Aorta (tissue), 5 donors: ENCODE data around the gene COQ2. TPM values are rescaled to one million over a fixed set of nuclear protein-coding genes. Genes with fewer than 3 reads are reported as not detected.

Source experiments
- ATAC-seq: fragments of 200-7000 bp; cut with Tn5 transposase; one replicate; pipeline ENCODE4 v1.9.1; 2022; ENCODE audit warnings: moderate library complexity; ENCODE audit not compliant: low FRiP score
- DNase-seq, 2 donors: peaks; one replicate each; pipeline ENCODE4 v3.0.0-alpha.2; 2020
- H3K27ac ChIP-seq, 2 donors: one replicate each; pipeline ENCODE4 v1.5.1; 2013; ENCODE audit warnings: low read length in 2 of 2, mild to moderate bottlenecking in 2 of 2, moderate library complexity in 2 of 2, control low read depth in 1 of 2, inconsistent platforms in 1 of 2, low read depth in 1 of 2
- H3K27me3 ChIP-seq, 2 donors: one replicate each; pipeline ENCODE4 v1.6.1; 2013; ENCODE audit warnings: control low read depth in 1 of 2, low read length in 1 of 2, mild to moderate bottlenecking in 1 of 2, moderate library complexity in 1 of 2; ENCODE audit not compliant: insufficient read depth in 2 of 2, control insufficient read depth in 1 of 2
- H3K36me3 ChIP-seq, 2 donors: one replicate each; pipeline ENCODE4 v1.6.1; 2013; ENCODE audit warnings: control low read depth in 1 of 2, low read length in 1 of 2, mild to moderate bottlenecking in 1 of 2; ENCODE audit not compliant: insufficient read depth in 2 of 2, control insufficient read depth in 1 of 2
- H3K4me1 ChIP-seq, 2 donors: one replicate each; pipeline ENCODE4 v1.6.1; 2013; ENCODE audit warnings: low read length in 2 of 2, control low read depth in 1 of 2, mild to moderate bottlenecking in 1 of 2, moderate library complexity in 1 of 2; ENCODE audit not compliant: insufficient read depth in 2 of 2, control insufficient read depth in 1 of 2
- H3K4me3 ChIP-seq, 2 donors: one replicate each; pipeline ENCODE4 v1.5.1; 2013; ENCODE audit warnings: low read length in 2 of 2, control low read depth in 1 of 2, mild to moderate bottlenecking in 1 of 2
- H3K9me3 ChIP-seq: one replicate; pipeline ENCODE4 v1.6.1; 2013; ENCODE audit warnings: mild to moderate bottlenecking, low read length; ENCODE audit not compliant: control insufficient read depth
- WGBS, 2 donors: extraction: QIAGEN DNeasy Blood & Tissue Kit; methylation state at CpG; one replicate each; pipeline ENCODE4 v1.1.7; 2013; 5-methylcytosine and 5-hydroxymethylcytosine counted together
- intact Hi-C, 2 donors: fragments of 100-400 bp; cut with DNase I; formaldehyde crosslinking; loops; one replicate each; pipeline versions ENCODE4 v1.14.2 to v1.15.0; 2022
- polyA plus RNA-seq, 2 donors: library from polyadenylated mRNA; stranded (reverse); fragments of 200-250 nt; gene quantifications; one replicate each; pipeline ENCODE4 v1.2.3, GENCODE V29; 2013
- total RNA-seq, 2 donors: library from RNA; stranded (reverse); fragmentation: NEBNext Ultra II Directional; extraction: Animal tissue kit (Norgen Biotek cat#: 25700); gene quantifications; one replicate each; pipeline ENCODE4 v1.2.1, GENCODE V29; 2021
- donor health status: healthy with polysubstance abuse.
- donor health status: Bipolar disorder and iron deficiency.
- donor health status: DM: no; HTN: no; CAD: no.
- donor health status: DM: no; HTN: no; CAD: no.
- donor health status: DM: yes; HTN: yes; CAD: no.

The COQ2 gene
- total and polyA plus RNA-seq, 4 donors = 1.8 to 7.6 (median 5.1) TPM

GRCh38 chr4:83318666-83319065, 34.1 kb upstream of the COQ2 start:
- Histone ChIP-seq H3K27ac (no peak overlapping the region), H3K4me3 (no peak overlapping the region), H3K36me3 (no peaks in the 10 kb centered on the region), H3K4me1 (no peaks in the 10 kb centered on the region), H3K9me3 (no peaks in the 10 kb centered on the region), H3K27me3 (no peaks in the 10 kb centered on the region)
- intact Hi-C loops = no loop called here
- DNase-seq (no peak), ATAC-seq (no peak)
- WGBS, 2 donors = 84 to 86% methylated on average over 3 of the region's 3 CpGs

GRCh38 chr4:83317671-83318070, 33.1 kb upstream of the COQ2 start:
- DNase-seq (no peak), ATAC-seq (no peak)
- Histone ChIP-seq H3K4me1 (no peaks in the 10 kb centered on the region), H3K9me3 (no peaks in the 10 kb centered on the region), H3K27me3 (no peaks in the 10 kb centered on the region), H3K27ac (no peak overlapping the region), H3K36me3 (no peaks in the 10 kb centered on the region), H3K4me3 (no peak overlapping the region)
- intact Hi-C loops = no loop called here
- WGBS, 2 donors = 69 to 83% methylated on average over 4 of the region's 4 CpGs

GRCh38 chr4:83316459-83317165, 32.0 kb upstream of the COQ2 start:
- no peak overlapping the region for H3K4me3 ChIP-seq
- intact Hi-C loops = no loop called here
- no peak overlapping the region for H3K27ac ChIP-seq
- H3K36me3 ChIP-seq = no peaks in the 10 kb centered on the region
- no peaks in the 10 kb centered on the region for H3K4me1 ChIP-seq
- no peaks in the 10 kb centered on the region for H3K27me3 ChIP-seq
- no peaks in the 10 kb centered on the region for H3K9me3 ChIP-seq
- no peak for ATAC-seq
- DNase-seq = no peak
- WGBS, 2 donors = 88 to 90% methylated on average over 13 of the region's 13 CpGs

GRCh38 chr4:83315341-83315870, 30.8 kb upstream of the COQ2 start:
- Histone ChIP-seq H3K27me3 (no peaks in the 10 kb centered on the region), H3K27ac (no peak overlapping the region), H3K9me3 (no peaks in the 10 kb centered on the region), H3K4me1 (no peaks in the 10 kb centered on the region), H3K36me3 (no peaks in the 10 kb centered on the region), H3K4me3 (no peak overlapping the region)
- DNase-seq = no peak
- intact Hi-C loops = no loop called here
- ATAC-seq = no peak
- 93 to 94% methylated on average over 4 of the region's 4 CpGs for WGBS, 2 donors

DNA sequence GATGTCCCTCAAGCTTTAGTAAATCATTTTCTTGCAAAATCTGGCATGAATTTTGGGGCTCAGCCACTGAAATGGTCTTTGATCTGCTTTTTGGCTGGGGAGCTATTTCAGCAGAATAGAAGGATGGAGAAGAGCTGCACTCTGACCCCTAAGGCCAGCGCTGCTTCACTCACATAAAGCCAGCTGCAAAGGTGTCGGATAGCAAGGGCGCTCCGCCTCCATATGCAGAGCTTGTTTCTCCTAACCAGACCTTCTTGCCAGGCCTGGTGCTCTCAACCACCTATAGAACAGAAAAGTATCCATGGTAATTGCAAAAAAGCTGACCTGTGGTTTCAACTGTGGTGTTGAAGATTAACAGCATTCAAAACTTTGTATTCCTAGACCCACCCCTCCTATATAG, 24.1 kb upstream of the COQ2 start:
- WGBS, 2 donors = 64 to 77% methylated on average over 4 of the region's 4 CpGs
- ATAC-seq (no peak), DNase-seq (no peak)
- intact Hi-C loops = no loop called here
- Histone ChIP-seq H3K27ac (no peak overlapping the region), H3K4me3 (no peak overlapping the region), H3K36me3 (peaks cover 0 to 3% of the 10 kb centered on the region in 2 donors), H3K27me3 (no peaks in the 10 kb centered on the region), H3K9me3 (no peaks in the 10 kb centered on the region), H3K4me1 (no peaks in the 10 kb centered on the region)

GRCh38 chr4:83307920-83308319, 23.3 kb upstream of the COQ2 start:
- ATAC-seq = no peak
- peaks cover 0 to 3% of the 10 kb centered on the region in 2 donors for H3K36me3 ChIP-seq
- H3K9me3 ChIP-seq = no peaks in the 10 kb centered on the region
- intact Hi-C loops = no loop called here
- no peak for DNase-seq
- H3K27me3 ChIP-seq = no peaks in the 10 kb centered on the region
- no peak overlapping the region for H3K27ac ChIP-seq
- 77 to 82% methylated on average over 7 of the region's 7 CpGs for WGBS, 2 donors
- H3K4me3 ChIP-seq = no peak overlapping the region
- H3K4me1 ChIP-seq = no peaks in the 10 kb centered on the region

- no peak for ATAC-seq
- no peaks in the 10 kb centered on the region for H3K4me1 ChIP-seq
- H3K27me3 ChIP-seq = no peaks in the 10 kb centered on the region
- no peak overlapping the region for H3K27ac ChIP-seq
- no peak for DNase-seq
- intact Hi-C loops = no loop called here
- H3K4me3 ChIP-seq = no peak overlapping the region
- 81 to 85% methylated on average over 2 of the region's 2 CpGs for WGBS, 2 donors
- H3K36me3 ChIP-seq = peaks cover 0 to 3% of the 10 kb centered on the region in 2 donors
- no peaks in the 10 kb centered on the region for H3K9me3 ChIP-seq
Observed at GRCh38 chr4:83305187-83305586, 20.6 kb upstream of the COQ2 start.

- Histone ChIP-seq H3K36me3 (no peaks in the 10 kb centered on the region), H3K27ac (no peak overlapping the region), H3K27me3 (no peaks in the 10 kb centered on the region), H3K9me3 (no peaks in the 10 kb centered on the region), H3K4me3 (no peak overlapping the region), H3K4me1 (no peaks in the 10 kb centered on the region)
- DNase-seq (no peak), ATAC-seq (no peak)
- intact Hi-C loops = no loop called here
- 85 to 86% methylated on average over 3 of the region's 3 CpGs for WGBS, 2 donors
Observed at GRCh38 chr4:83297548-83298260, 13.1 kb upstream of the COQ2 start.
